ENCODE results near the gene GATM.
"Not testable (repeated sequence)": the region's sequence is repeated elsewhere in the genome, so short reads cannot be mapped to it uniquely, and the experiment has no call there.

Gene GATM

GRCh38 chr15:45326280-45326679 lies 52.1 kb downstream of the GATM start:
- no peak overlapping the region for H3K4me3 ChIP-seq (ENCODE audit: low read length)
- H3K9ac ChIP-seq (ENCODE audit: low read depth, low read length), result no peak overlapping the region
- H3K36me3 ChIP-seq (ENCODE audit: insufficient read depth, low read length), result no peaks in the 10 kb centered on the region
- no peaks in the 10 kb centered on the region for H3K9me3 ChIP-seq (replicated peaks; ENCODE audit: low read length)
- H3K27me3 ChIP-seq (ENCODE audit: control insufficient read depth, insufficient read depth, low read length), result peaks cover 9% of the 10 kb centered on the region
- H3K4me2 ChIP-seq (ENCODE audit: low read length), result no peak overlapping the region
- no peaks in the 10 kb centered on the region for H3K4me1 ChIP-seq (ENCODE audit: control insufficient read depth, insufficient read depth, low read length)

- H3K4me3 ChIP-seq (ENCODE audit: low read length), result no peak overlapping the region
- H3K27me3 ChIP-seq (ENCODE audit: control insufficient read depth, insufficient read depth, low read length), result no peaks in the 10 kb centered on the region
- no peaks in the 10 kb centered on the region for H3K4me1 ChIP-seq (ENCODE audit: control insufficient read depth, insufficient read depth, low read length)
- H3K9ac ChIP-seq (ENCODE audit: low read depth, low read length), result no peak overlapping the region
- no peak overlapping the region for H3K4me2 ChIP-seq (ENCODE audit: low read length)
- H3K9me3 ChIP-seq (replicated peaks; ENCODE audit: low read length), result no peaks in the 10 kb centered on the region
- H3K36me3 ChIP-seq (ENCODE audit: insufficient read depth, low read length), result no peaks in the 10 kb centered on the region
Observed at GRCh38 chr15:45320581-45321205, 57.7 kb downstream of the GATM start.

- H3K27me3 ChIP-seq (ENCODE audit: control insufficient read depth, insufficient read depth, low read length), result no peaks in the 10 kb centered on the region
- H3K4me2 ChIP-seq (ENCODE audit: low read length), result no peak overlapping the region
- no peaks in the 10 kb centered on the region for H3K4me1 ChIP-seq (ENCODE audit: control insufficient read depth, insufficient read depth, low read length)
- H3K9ac ChIP-seq (ENCODE audit: low read depth, low read length), result no peak overlapping the region
- no peak overlapping the region for H3K4me3 ChIP-seq (ENCODE audit: low read length)
- no peaks in the 10 kb centered on the region for H3K36me3 ChIP-seq (ENCODE audit: insufficient read depth, low read length)
- H3K9me3 ChIP-seq (replicated peaks; ENCODE audit: low read length), result no peaks in the 10 kb centered on the region
Observed at GRCh38 chr15:45319472-45320214, 58.7 kb downstream of the GATM start.

- Histone ChIP-seq H3K4me3 (ENCODE audit: low read length) (no peak overlapping the region), H3K4me2 (ENCODE audit: low read length) (no peak overlapping the region), H3K9ac (ENCODE audit: low read depth, low read length) (no peak overlapping the region), H3K9me3 (replicated peaks; ENCODE audit: low read length) (no peaks in the 10 kb centered on the region), H3K27me3 (ENCODE audit: control insufficient read depth, insufficient read depth, low read length) (peaks cover 6% of the 10 kb centered on the region), H3K4me1 (ENCODE audit: control insufficient read depth, insufficient read depth, low read length) (no peaks in the 10 kb centered on the region), H3K36me3 (ENCODE audit: insufficient read depth, low read length) (no peaks in the 10 kb centered on the region)
Observed at GRCh38 chr15:45314960-45315359, 63.4 kb downstream of the GATM start.

- not testable (repeated sequence) for H3K36me3 ChIP-seq (ENCODE audit: insufficient read depth, low read length); H3K4me3 ChIP-seq (ENCODE audit: low read length); H3K27me3 ChIP-seq (ENCODE audit: control insufficient read depth, insufficient read depth, low read length); H3K9me3 ChIP-seq (replicated peaks; ENCODE audit: low read length); H3K4me1 ChIP-seq (ENCODE audit: control insufficient read depth, insufficient read depth, low read length); H3K9ac ChIP-seq (ENCODE audit: low read depth, low read length); H3K4me2 ChIP-seq (ENCODE audit: low read length)
Observed at GRCh38 chr15:45314117-45314516, 64.2 kb downstream of the GATM start.

Small RNA genes lying within 50 kb of the gene (small RNA-seq; reads per million reads assigned to genes)
- 0.35 reads per million for gene RNU6-953P

All from skeletal muscle satellite cell (primary cell).